ENCODE measurements around the gene RPL36.

- TF ChIP-seq POLR2A (IDR thresholded peaks at IDR 0.05) (no peak), CTCF (IDR thresholded peaks at IDR 0.05) (no peak)
These were observed 15.5 kb downstream of the RPL36 start for GRCh38 chr19:5705552-5705951.

Data from esophagus squamous epithelium (tissue), 4 donors.